ENCODE results near the gene VAMP2. TPM values are rescaled to one million over a fixed set of nuclear protein-coding genes. Genes with fewer than 3 reads are reported as not detected.

Gene VAMP2
- total and polyA plus RNA-seq, 10 of the 15 experiments (the other 5 are each of a cell fraction or from before 2014, with no cell fraction given): 3.0 to 35.2 (median 25.0) TPM

- TF ChIP-seq USF1 (IDR thresholded peaks at IDR 0.05; ENCODE audit: borderline replicate concordance, extremely low read length, insufficient read depth, low read depth, low read length): no peak
- TF ChIP-seq SMC3 (IDR thresholded peaks at IDR 0.05; ENCODE audit: borderline replicate concordance, low read length): peak; percentile 34; the same call in 1 of the 2 replicates
- no peak for TF ChIP-seq TAF1 (IDR thresholded peaks at IDR 0.05; ENCODE audit: borderline replicate concordance, low read depth, low read length)
- no peak for TF ChIP-seq ZBTB11 (CRISPR knock-in tag; IDR thresholded peaks at IDR 0.05)
- no peak for TF ChIP-seq CREB1 (IDR thresholded peaks at IDR 0.05; ENCODE audit: low read depth)
- peak; percentile 85; the same call in 1 of the 2 replicates for TF ChIP-seq RB1 (IDR thresholded peaks at IDR 0.05; ENCODE audit: borderline replicate concordance)
- 0 out of 3 replicates have a peak, but pooled peaks of 1 of the 2 experiments have one; percentile 23 for TF ChIP-seq EGR1 (IDR thresholded peaks at IDR 0.05; ENCODE audit: borderline replicate concordance in 1 of 2, low read depth in 2 of 2, low read length in 2 of 2)
- TF ChIP-seq BHLHE40 (IDR thresholded peaks at IDR 0.05; ENCODE audit: borderline replicate concordance in 1 of 2, low read depth in 2 of 2, low read length in 1 of 2): peak; percentile 1 to 35; a peak in 2 of 4 replicates
- TF ChIP-seq IKZF1 (conservative IDR thresholded peaks at IDR 0.05): peak; percentile 72
- peak; percentile 8 to 13; a peak in 1 of 4 replicates for TF ChIP-seq IKZF2 (IDR thresholded peaks at IDR 0.05)
- TF ChIP-seq BMI1 (IDR thresholded peaks at IDR 0.05; ENCODE audit: borderline replicate concordance): no peak
- TF ChIP-seq E4F1 (IDR thresholded peaks at IDR 0.05; ENCODE audit: borderline replicate concordance, partially characterized antibody): no peak
- TF ChIP-seq ZSCAN29 (IDR thresholded peaks at IDR 0.05): peak; percentile 98
- no peak for TF ChIP-seq JUND (IDR thresholded peaks at IDR 0.05; ENCODE audit: low read depth, low read length)
- peak; percentile 90; the same call in 1 of the 2 replicates for TF ChIP-seq ZNF207 (IDR thresholded peaks at IDR 0.05; ENCODE audit: borderline replicate concordance)
- TF ChIP-seq CTCF (IDR thresholded peaks at IDR 0.05 in 2 of 3, conservative IDR thresholded peaks at IDR 0.05 in 1 of 3; ENCODE audit: control insufficient read depth in 2 of 3, extremely low read depth in 1 of 3, insufficient read depth in 1 of 3, low read depth in 3 of 3, low read length in 3 of 3): peak; percentile 85 to 94 (median 93)
- peak; percentile 93 for TF ChIP-seq TARDBP (IDR thresholded peaks at IDR 0.05; ENCODE audit: borderline replicate concordance)
Measured at GRCh38 chr17:8118769-8119580, 43.8 kb downstream of the VAMP2 start (continued).

All from GM12878 (cell line).